K562 (cell line): ENCODE results near the gene PSMB11. TPM values are rescaled to one million over a fixed set of nuclear protein-coding genes. Genes with fewer than 3 reads are reported as not detected.

ENCODE experiments used
- ARID2 ChIP-seq: fragments of 450-650 bp; IDR thresholded peaks from 2 replicates; pipeline ENCODE4 v1.6.1; 2017; ENCODE audit warnings: antibody characterized with exemption, mild to moderate bottlenecking
- ARID3B ChIP-seq: fragments of 250-450 bp; sonication (Bioruptor Pico); IDR thresholded peaks from 2 replicates; pipeline ENCODE4 v1.4.0; 2020; ENCODE audit warnings: borderline replicate concordance
- HINFP ChIP-seq: fragments of 450-650 bp; conservative IDR thresholded peaks from 2 replicates; pipeline ENCODE4 v1.6.1; 2016; ENCODE audit warnings: missing genetic modification characterization, low read depth, mild to moderate bottlenecking, control low read depth, missing compliant biosample characterization
- MNT ChIP-seq, 2 experiments: fragments of 450-650 bp; conservative IDR thresholded peaks; 2 replicates each; pipeline ENCODE4 v1.6.1; 2017; ENCODE audit warnings: mild to moderate bottlenecking in 2 of 2, moderate library complexity in 2 of 2
- RAD21 ChIP-seq, 2 experiments: fragments of 250-450 bp in 1 of 2; fragments of 450-650 bp in 1 of 2; sonication (Bioruptor Pico) in 1 of 2; formaldehyde crosslinking in 1 of 2; IDR thresholded peaks in 1 of 2; conservative IDR thresholded peaks in 1 of 2; 2 replicates each; pipeline versions ENCODE4 v1.4.0 to v1.8.0; 2020 to 2022; ENCODE audit warnings: mild to moderate bottlenecking in 2 of 2, moderate library complexity in 1 of 2
- RB1 ChIP-seq: fragments of 450-650 bp; IDR thresholded peaks from 2 replicates; pipeline ENCODE4 v1.6.1; 2017; ENCODE audit warnings: low read depth, mild to moderate bottlenecking
- SMC3 ChIP-seq: conservative IDR thresholded peaks from 2 replicates; pipeline ENCODE4 v1.6.1; 2011; ENCODE audit warnings: low read depth, low read length, improper control_type of control experiment; ENCODE audit not compliant: insufficient read depth
- TFAP4 ChIP-seq: sonication (generic); formaldehyde crosslinking; IDR thresholded peaks from 2 replicates; pipeline ENCODE4 v1.8.0; 2022; ENCODE audit warnings: missing genetic modification reagents, mild to moderate bottlenecking, moderate library complexity, borderline replicate concordance
- ZFP1 ChIP-seq: fragments of 450-650 bp; formaldehyde crosslinking; IDR thresholded peaks from 2 replicates; pipeline ENCODE4 v1.4.0; 2020; ENCODE audit warnings: mild to moderate bottlenecking, mixed read lengths
- polyA plus RNA-seq, 8 experiments: library from polyadenylated mRNA; depleted of rRNA in 4 of 8; stranded (reverse) in 5 of 8; unstranded in 3 of 8; fragments of >200 nt; fragmentation: Nextera tagmentation in 2 of 8; fragmentation: Illumina TruSeq in 1 of 8; extraction: Ambion mirVana in 2 of 8; extraction: Trizol in 1 of 8; gene quantifications; 2 replicates each; pipeline versions ENCODE4 v1.2.1 to v1.2.3, GENCODE V29; 2011 to 2014; ENCODE audit warnings: inconsistent platforms in 1 of 8, missing spikeins in 1 of 8
- total RNA-seq, 7 experiments: library from RNA; depleted of rRNA in 6 of 7; stranded (reverse); fragments of >200 nt in 6 of 7; fragmentation: Illumina TruSeq in 2 of 7; extraction: Trizol in 2 of 7; gene quantifications; 2 replicates each; pipeline versions ENCODE4 v1.2.1 to v1.2.3, GENCODE V29; 2011 to 2021; ENCODE audit warnings: low replicate concordance in 1 of 7

Gene PSMB11
- total and polyA plus RNA-seq, 9 of the 15 experiments (the other 6 are each of a cell fraction or from before 2014, with no cell fraction given): not detected

GRCh38 chr14:23054000-23054811 lies 12.2 kb downstream of the PSMB11 start (continued):
- TF ChIP-seq ARID3B (CRISPR knock-in tag): no peak
- no peak for TF ChIP-seq HINFP
- peak; percentile 60; the same call in 1 of the 2 replicates for TF ChIP-seq ARID2
- TF ChIP-seq RAD21 (CRISPR knock-in tag; conservative IDR thresholded peaks at IDR 0.05 in 1 of 2, IDR thresholded peaks at IDR 0.05 in 1 of 2): peak; percentile 65 to 90
- 0 out of 4 replicates have a peak, but pooled peaks of 1 of the 2 experiments have one; percentile 39 for TF ChIP-seq MNT (conservative IDR thresholded peaks at IDR 0.05)
- peak; percentile 42; the same call in 1 of the 2 replicates for TF ChIP-seq TFAP4 (CRISPR knock-in tag)
- TF ChIP-seq ZFP1 (CRISPR knock-in tag): no peak
- TF ChIP-seq SMC3: peak; percentile 86
- TF ChIP-seq RB1: peak; percentile 39; the same call in 1 of the 2 replicates
